Measurements from ENCODE around the gene CNN1. TPM values are rescaled to one million over a fixed set of nuclear protein-coding genes. Genes with fewer than 3 reads are reported as not detected.
"Not testable (repeated sequence)": the region's sequence is repeated elsewhere in the genome, so short reads cannot be mapped to it uniquely, and the experiment has no call there.

CNN1 gene
- total RNA-seq, 2 donors from 2014 or later = not detected

GRCh38 chr19:11587302-11587974, 48.8 kb downstream of the CNN1 start:
- no peaks in the 10 kb centered on the region for H3K36me3 Mint-ChIP-seq
- H3K27ac Mint-ChIP-seq = peak overlapping the region in 1 of 2 donors; percentile 48
- DNase-seq (ENCODE audit: low spot score) (peak; percentile 81), ATAC-seq (peak; percentile 83 to 86)
- no peaks in the 10 kb centered on the region for H3K27me3 Mint-ChIP-seq
- H3K4me3 Mint-ChIP-seq = no peak overlapping the region
- H3K4me1 Mint-ChIP-seq (ENCODE audit: low read depth in 2 of 2) = peaks cover 11 to 12% of the 10 kb centered on the region in 2 donors
- no peaks in the 10 kb centered on the region for H3K9me3 Mint-ChIP-seq

GRCh38 chr19:11587975-11588631, 49.5 kb downstream of the CNN1 start:
- H3K4me3 Mint-ChIP-seq = no peak overlapping the region
- no peaks in the 10 kb centered on the region for H3K36me3 Mint-ChIP-seq
- no peaks in the 10 kb centered on the region for H3K27me3 Mint-ChIP-seq
- ATAC-seq (peak in 1 of 2 donors; percentile 40), DNase-seq (ENCODE audit: low spot score) (no peak)
- H3K9me3 Mint-ChIP-seq = no peaks in the 10 kb centered on the region
- H3K27ac Mint-ChIP-seq = peak overlapping the region in 1 of 2 donors; percentile 48
- peaks cover 11 to 12% of the 10 kb centered on the region in 2 donors for H3K4me1 Mint-ChIP-seq (ENCODE audit: low read depth in 2 of 2)

- DNase-seq (ENCODE audit: low spot score) (no peak), ATAC-seq (no peak)
- H3K9me3 Mint-ChIP-seq = no peaks in the 10 kb centered on the region
- H3K36me3 Mint-ChIP-seq = no peaks in the 10 kb centered on the region
- peaks cover 8 to 14% of the 10 kb centered on the region in 2 donors for H3K4me1 Mint-ChIP-seq (ENCODE audit: low read depth in 2 of 2)
- H3K27ac Mint-ChIP-seq = no peak overlapping the region
- H3K27me3 Mint-ChIP-seq = no peaks in the 10 kb centered on the region
- H3K4me3 Mint-ChIP-seq = no peak overlapping the region
Measured at GRCh38 chr19:11594084-11594483, 55.4 kb downstream of the CNN1 start.

GRCh38 chr19:11596156-11596555, 57.5 kb downstream of the CNN1 start:
- Mint-ChIP-seq H3K9me3 (no peaks in the 10 kb centered on the region), H3K4me1 (ENCODE audit: low read depth in 2 of 2) (peaks cover 11 to 14% of the 10 kb centered on the region in 2 donors), H3K36me3 (no peaks in the 10 kb centered on the region), H3K4me3 (no peak overlapping the region), H3K27me3 (no peaks in the 10 kb centered on the region), H3K27ac (peak overlapping the region in 1 of 2 donors; percentile 78)
- DNase-seq (ENCODE audit: low spot score) (no peak), ATAC-seq (no peak)

GRCh38 chr19:11597202-11598102, 58.8 kb downstream of the CNN1 start, which contains the start of gene ZNF627:
Gene ZNF627 (plus strand): TSS chr19:11597483. CDS start chr19:11597628, 145 bp downstream.
- Mint-ChIP-seq H3K27ac (peak within 1 kb of the TSS; percentile 64 to 78), H3K4me3 (peak within 1 kb of the TSS; percentile 91), H3K27me3 (no peaks in the 10 kb centered on the region), H3K36me3 (no peaks in the 10 kb centered on the region), H3K9me3 (no peaks in the 10 kb centered on the region), H3K4me1 (ENCODE audit: low read depth in 2 of 2) (peaks cover 15 to 20% of the 10 kb centered on the region in 2 donors)
- DNase-seq (ENCODE audit: low spot score) (peak; percentile 98), ATAC-seq (peak; percentile 100)

- Mint-ChIP-seq H3K9me3 (no peaks in the 10 kb centered on the region), H3K4me3 (peak overlapping the region; percentile 91), H3K27me3 (no peaks in the 10 kb centered on the region), H3K4me1 (ENCODE audit: low read depth in 2 of 2) (peaks cover 17 to 27% of the 10 kb centered on the region in 2 donors), H3K27ac (peak overlapping the region; percentile 64 to 78), H3K36me3 (no peaks in the 10 kb centered on the region)
- no peak for ATAC-seq
- no peak for DNase-seq (ENCODE audit: low spot score)
Measured at GRCh38 chr19:11598103-11598483, 59.4 kb downstream of the CNN1 start.

- peak overlapping the region; percentile 64 to 78 for H3K27ac Mint-ChIP-seq
- H3K4me3 Mint-ChIP-seq = peak overlapping the region; percentile 91
- H3K27me3 Mint-ChIP-seq = no peaks in the 10 kb centered on the region
- peaks cover 17 to 28% of the 10 kb centered on the region in 2 donors for H3K4me1 Mint-ChIP-seq (ENCODE audit: low read depth in 2 of 2)
- DNase-seq (ENCODE audit: low spot score) (no peak), ATAC-seq (no peak)
- no peaks in the 10 kb centered on the region for H3K36me3 Mint-ChIP-seq
- no peaks in the 10 kb centered on the region for H3K9me3 Mint-ChIP-seq
Measured at GRCh38 chr19:11598746-11599145, 60.1 kb downstream of the CNN1 start.

GRCh38 chr19:11599704-11600103, 61.1 kb downstream of the CNN1 start:
- not testable (repeated sequence) for DNase-seq (ENCODE audit: low spot score); H3K4me3 Mint-ChIP-seq; H3K9me3 Mint-ChIP-seq; H3K27ac Mint-ChIP-seq; H3K27me3 Mint-ChIP-seq; H3K36me3 Mint-ChIP-seq; ATAC-seq
- peaks cover 17 to 28% of the 10 kb centered on the region in 2 donors for H3K4me1 Mint-ChIP-seq (ENCODE audit: low read depth in 2 of 2)

Other genes with a start within 250 kb of the CNN1 start
- not detected for gene TSPAN16, start 242.7 kb upstream of the CNN1 start, total RNA-seq
- gene RAB3D, start 199.2 kb upstream of the CNN1 start, total RNA-seq = 10 to 100 TPM; 17.5 to 33.4 TPM
- 10 to 100 TPM; 35.8 to 54.3 TPM for gene TMEM205, start 192.6 kb upstream of the CNN1 start, total RNA-seq
- 10 to 100 TPM; 26.5 to 37.8 TPM for gene CCDC159, start 192.3 kb upstream of the CNN1 start, total RNA-seq
- gene PLPPR2, start 183.4 kb upstream of the CNN1 start, total RNA-seq = 10 to 100 TPM in 1 of 2 donors, 1 to 10 TPM in 1; 9.4 to 11.3 TPM
- 1 to 10 TPM; 1.6 to 3.0 TPM for gene SWSAP1, start 164.2 kb upstream of the CNN1 start, total RNA-seq
- 1 to 10 TPM; 3.0 to 5.1 TPM for gene EPOR, start 154.5 kb upstream of the CNN1 start, total RNA-seq
- not detected for gene RGL3, start 119.5 kb upstream of the CNN1 start, total RNA-seq
- not detected for gene ODAD3, start 103.7 kb upstream of the CNN1 start, total RNA-seq
- 100 to 1,000 TPM; 303 to 321 TPM for gene PRKCSH, start 103.2 kb upstream of the CNN1 start, total RNA-seq
- under 1 TPM in 1 of 2 donors, not detected in 1; 0.40 TPM for gene ELAVL3, start 57.8 kb upstream of the CNN1 start, total RNA-seq
- gene ZNF653, start 33.0 kb upstream of the CNN1 start, total RNA-seq = 10 to 100 TPM; 23.7 to 23.8 TPM
- gene ECSIT, start 9.7 kb upstream of the CNN1 start, total RNA-seq = 10 to 100 TPM; 27.0 to 37.3 TPM
- gene ELOF1, start 20.4 kb downstream of the CNN1 start, total RNA-seq = 10 to 100 TPM; 58.3 to 95.1 TPM
- gene ACP5, start 38.8 kb downstream of the CNN1 start, total RNA-seq = 1 to 10 TPM; 3.0 to 3.5 TPM
- gene ZNF627, start 58.6 kb downstream of the CNN1 start, total RNA-seq = 1 to 10 TPM; 5.1 to 6.8 TPM
- 1 to 10 TPM; 2.8 to 3.2 TPM for gene ZNF823, start 200.1 kb downstream of the CNN1 start, total RNA-seq
- gene ZNF441, start 228.1 kb downstream of the CNN1 start, total RNA-seq = 10 to 100 TPM in 1 of 2 donors, 1 to 10 TPM in 1; 6.6 to 11.9 TPM

All from natural killer cell treated with Interleukin-12 subunit alpha and Interleukin-12 subunit beta and Interleukin-15 and Interleukin-18, amount 100 ng/mL, for 72 hours (primary cell).